Cardiac septum (tissue), 1 donor: Measurements from ENCODE around the gene CACNB4. TPM values are rescaled to one million over a fixed set of nuclear protein-coding genes. Genes with fewer than 3 reads are reported as not detected.
"Not testable (repeated sequence)": the region's sequence is repeated elsewhere in the genome, so short reads cannot be mapped to it uniquely, and the experiment has no call there.

Experiments used
- DNase-seq: peaks from one replicate; pipeline ENCODE4 v3.0.0-alpha.2; 2020; ENCODE audit warnings: low spot score
- intact Hi-C: fragments of 100-400 bp; cut with DNase I; formaldehyde crosslinking; loops from one replicate; pipeline ENCODE4 v1.14.0; 2022
- total RNA-seq: library from RNA; stranded (reverse); fragmentation: NEBNext Ultra II Directional; extraction: Animal tissue kit (Norgen Biotek cat#: 25700); gene quantifications from one replicate; pipeline ENCODE4 v1.2.1, GENCODE V29; 2021
- donor health status: DM: no; HTN: no; CAD: no.

The CACNB4 gene
- total RNA-seq, 1 donor from 2014 or later = 0.67 TPM

DNA sequence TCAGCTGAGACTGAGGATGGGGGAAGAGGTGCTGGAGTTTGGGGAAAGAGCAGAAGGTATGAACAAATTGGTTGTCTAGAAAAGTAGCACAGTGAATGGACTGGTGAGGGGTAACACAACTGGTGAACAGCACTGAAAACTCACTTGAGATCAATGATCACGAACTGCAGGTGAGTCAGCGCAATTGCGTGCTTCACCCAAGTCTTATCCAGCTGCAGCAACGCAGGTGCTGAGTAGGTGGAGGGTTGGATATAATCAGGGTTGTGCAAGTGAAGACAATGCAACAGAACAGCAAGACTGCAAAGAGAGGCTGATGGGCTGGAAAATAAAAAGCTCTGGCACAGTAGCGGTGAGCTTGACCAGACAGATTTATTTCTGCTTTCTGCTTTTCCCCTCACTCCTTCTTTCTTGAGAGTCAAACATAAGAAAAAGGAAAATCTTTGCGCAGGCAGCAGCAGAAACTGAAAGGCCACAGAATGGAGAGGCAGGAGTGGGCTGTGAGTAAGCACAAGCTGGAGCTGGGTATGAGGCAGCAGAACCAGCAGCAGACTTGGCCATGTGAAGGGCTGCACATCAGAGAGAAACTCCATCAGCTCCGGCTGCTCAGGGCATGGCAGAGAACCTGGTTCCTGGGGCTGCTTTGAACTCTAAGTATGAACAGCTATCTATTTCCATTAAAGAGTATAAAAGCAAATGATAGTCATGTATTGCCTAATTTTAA, 171.2 kb downstream of the CACNB4 start:
- intact Hi-C loops = no loop called here

DNA sequence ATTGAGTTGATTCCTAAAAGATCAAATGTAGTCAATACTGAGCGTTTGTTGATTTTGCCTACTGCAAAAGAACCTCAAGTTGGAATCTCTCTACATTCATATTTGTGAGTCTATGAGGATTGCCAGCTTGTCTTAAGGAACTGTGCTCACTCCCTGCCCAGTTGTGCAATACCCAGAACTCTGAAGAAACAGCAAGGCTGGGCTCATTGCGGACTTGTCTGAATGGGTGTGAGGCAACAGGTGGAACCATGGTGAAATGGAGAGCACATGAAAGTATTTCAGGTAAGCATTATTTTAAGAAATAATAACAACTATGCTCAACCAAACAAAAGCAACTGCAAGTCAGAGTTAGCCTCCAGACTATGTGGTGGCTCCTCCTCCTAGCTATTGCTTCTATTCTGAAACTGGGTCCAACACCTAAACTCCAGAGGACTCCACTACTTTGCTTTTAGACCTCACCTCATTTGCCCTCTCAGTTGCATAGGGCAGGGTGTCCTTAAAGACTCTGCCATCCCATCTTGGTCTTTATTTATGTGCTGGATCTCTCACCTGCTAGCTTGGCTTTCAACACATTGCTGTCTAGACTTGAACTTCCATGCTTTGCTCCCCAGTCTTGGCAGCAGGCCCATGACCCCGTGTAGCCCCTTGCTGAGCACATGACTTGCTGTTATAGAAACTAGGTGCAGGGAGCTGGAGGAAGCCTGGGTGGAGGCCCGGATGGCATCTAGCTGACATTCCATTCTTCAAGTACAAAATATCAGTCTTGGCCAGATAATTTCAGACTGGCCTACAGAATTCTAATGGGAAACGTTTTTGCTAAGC, 175.8 kb downstream of the CACNB4 start:
- DNase-seq = peak; percentile 90
- intact Hi-C loops = no loop called here

More for the DNA sequence above, 171.2 kb downstream of the CACNB4 start:
- no peak for DNase-seq

DNA sequence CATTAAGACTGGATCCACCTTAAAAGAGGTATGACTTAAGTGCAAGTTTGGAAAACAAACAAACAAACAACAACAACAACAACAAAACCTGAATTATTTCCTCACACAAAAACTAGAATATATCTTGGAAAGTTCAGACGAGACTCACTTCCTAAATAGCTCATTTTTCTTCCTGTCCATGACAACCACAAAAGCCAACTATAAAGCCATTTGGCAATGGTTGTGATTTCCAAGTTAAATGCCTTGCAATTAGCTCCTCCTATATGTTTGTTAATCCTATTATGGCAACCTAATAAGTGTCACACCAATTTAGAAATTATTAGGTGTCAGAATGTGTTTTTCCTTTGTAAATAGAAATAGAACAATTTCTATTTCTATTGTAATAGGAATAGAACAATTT, 179.1 kb downstream of the CACNB4 start:
- DNase-seq = no peak
- intact Hi-C loops = no loop called here

DNA sequence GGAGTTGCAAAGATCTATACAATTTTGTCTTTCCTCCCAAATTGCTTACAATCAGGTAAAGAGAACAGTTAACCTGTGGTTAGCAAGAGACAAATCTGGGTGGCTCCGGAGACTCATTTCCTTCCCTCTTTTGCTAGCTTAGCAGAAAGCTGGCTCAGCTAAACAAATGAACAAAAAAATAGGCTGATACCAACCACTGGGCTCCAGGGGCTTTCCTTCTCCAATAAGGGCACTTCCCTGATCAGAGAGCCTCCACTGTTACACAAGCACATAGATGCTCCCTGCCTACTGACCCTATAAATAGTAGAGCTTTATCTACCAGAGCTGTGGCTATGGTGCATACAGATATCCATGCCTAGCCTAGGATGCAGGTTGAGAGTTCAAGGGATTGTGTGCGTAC, 180.5 kb downstream of the CACNB4 start:
- intact Hi-C loops = no loop called here
- no peak for DNase-seq

DNA sequence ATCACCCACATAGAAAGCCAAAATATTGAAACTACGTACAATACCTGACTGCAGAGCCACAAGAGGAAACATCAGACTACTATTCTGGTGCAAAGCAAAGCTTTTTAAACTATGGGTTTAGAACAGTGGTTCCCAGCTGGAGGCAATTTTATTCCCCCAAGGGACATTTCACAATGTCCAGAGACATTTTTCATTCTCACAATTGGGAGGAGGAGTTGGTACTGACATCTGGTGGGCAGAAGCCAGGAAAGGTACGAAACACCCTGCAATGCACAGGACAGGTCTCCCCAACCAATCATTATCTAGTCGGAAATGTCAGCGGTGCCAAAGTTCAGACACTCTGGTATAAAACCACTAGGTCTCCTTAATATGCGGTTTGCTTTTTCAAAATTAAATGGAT, 182.2 kb downstream of the CACNB4 start:
- intact Hi-C loops = no loop called here
- no peak for DNase-seq

DNA sequence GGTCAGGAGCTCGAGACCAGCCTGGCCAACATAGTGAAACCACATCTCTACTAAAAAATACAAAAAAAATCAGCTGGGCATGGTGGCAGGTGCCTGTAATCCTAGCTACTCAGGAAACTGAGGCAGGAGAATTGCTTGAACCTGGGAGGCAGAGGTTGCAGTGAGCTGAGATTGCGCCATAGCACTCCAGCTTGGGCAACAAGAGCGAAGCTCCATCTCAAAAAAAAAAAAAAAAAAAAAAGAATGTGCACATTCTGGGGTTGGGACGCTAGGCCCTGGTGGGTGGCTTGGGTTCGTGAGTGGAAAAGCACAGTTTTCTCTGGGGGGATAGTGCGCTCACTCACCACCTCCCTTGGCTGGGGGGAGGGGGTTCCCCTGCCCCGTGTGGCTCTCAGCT, 183.2 kb downstream of the CACNB4 start:
- intact Hi-C loops, DNase-seq: not testable (repeated sequence)

DNA sequence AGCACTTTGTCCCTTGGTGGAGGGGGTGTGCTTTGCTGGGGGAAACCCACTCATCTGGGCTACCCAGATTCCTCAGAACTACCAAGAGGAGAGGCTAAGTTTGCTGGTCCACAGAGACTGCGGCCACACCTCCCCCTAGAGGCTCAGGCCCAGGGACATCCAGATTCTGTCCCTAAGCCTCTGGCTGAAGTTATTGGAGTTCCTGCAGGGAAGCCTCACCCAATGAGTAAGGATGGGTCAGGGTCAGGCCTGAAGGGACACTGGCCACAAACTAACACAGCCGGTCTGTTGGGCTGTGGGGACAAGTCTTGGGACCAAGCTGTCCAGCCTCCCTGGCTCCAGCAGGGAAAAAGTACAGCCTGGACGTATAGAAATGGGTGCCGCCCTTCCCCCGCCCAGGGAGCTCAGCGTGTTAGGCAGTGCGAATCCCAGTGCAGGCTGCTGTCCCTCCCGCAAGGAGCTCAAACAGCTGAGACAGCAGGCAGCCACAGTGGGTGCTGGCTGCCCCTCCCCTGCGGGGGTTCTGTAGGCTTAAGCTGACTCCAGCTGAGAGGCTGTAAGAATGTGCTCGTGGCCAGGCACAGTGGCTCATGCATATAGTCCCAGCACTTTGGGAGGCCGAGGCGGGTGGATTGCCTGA, 183.7 kb downstream of the CACNB4 start:
- DNase-seq = no peak
- intact Hi-C loops = no loop called here

DNA sequence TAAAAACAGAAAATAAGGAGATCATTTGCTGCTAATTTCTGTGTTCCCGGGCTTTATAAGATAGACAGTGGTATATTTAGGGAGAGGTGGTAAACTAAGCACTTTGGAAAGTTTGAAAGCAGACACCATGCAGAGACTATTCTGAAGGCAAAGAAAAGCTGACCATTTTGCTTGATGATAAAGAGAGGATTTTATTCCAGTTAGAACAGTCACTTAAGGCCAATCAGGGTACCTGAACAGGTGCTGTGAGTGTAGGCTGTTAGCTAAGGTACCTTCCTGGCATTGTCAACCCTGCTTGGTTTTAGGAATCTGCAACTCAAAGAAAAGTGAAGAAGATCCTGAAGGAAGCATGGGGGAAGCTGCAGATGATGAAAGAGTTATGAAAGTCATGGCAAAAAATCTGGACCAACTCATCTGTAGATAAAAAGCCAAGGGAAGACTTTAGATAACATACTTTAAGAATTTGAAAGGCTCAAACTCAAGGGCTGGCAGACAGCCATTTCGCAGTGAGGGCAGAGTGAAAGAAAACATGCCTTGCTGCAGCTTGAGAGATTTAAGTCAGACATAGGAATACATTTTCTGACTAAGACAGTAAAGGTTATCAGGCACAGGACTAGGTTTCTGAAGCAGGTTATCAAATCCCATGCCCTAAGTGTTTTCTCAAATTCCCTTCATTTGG, 190.5 kb downstream of the CACNB4 start:
- intact Hi-C loops = loop anchor here (5.0 kb wide), 1 partner anchor 66 kb away; no protein-coding TSS in a partner anchor

DNA sequence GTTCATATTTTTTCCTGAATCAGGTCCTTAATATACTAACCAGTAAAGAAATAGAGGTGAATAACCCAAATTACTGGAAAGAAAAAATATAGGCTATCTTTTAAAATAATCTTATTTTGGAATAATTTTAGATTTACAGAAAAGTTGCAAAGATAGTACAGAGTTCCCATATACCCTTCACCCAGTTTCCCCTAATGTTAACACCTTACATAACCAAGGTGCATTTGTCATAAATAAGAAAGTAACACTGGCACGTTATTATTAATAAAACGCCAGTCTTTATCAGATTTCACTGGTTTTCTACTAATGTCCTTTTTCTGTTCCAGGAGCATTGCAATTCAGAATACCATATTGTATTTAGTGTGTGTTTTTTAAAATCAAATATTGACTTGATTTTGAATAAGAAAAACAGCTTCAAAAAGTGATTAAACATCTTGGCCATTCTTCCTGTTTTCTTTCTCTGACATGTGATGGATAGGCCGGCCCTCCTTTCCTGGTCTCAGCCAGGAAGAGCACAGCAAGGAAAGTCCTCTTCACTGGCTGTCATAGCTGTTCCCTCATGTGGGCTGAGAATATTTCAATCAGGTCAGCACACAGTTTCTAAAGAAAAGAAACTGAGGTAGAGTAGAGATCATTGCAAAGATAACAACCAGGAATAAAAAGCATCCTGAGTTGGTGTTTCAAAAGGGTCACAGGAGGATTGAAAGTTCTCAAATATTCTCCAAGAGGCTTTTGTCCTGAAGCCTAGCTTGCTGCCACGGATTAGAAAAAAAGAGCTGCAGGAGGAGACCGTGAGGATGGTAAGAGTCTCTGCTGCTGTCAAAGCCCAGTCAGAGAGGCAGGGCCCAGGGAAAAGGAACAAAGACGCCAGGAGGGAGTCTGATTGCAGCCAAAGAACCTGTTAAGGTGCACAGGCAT, 191.3 kb downstream of the CACNB4 start:
- intact Hi-C loops = loop anchor here (5.0 kb wide), 1 partner anchor 65 kb away; no protein-coding TSS in a partner anchor
- no peak for DNase-seq

More for the DNA sequence above, 190.5 kb downstream of the CACNB4 start:
- no peak for DNase-seq

DNA sequence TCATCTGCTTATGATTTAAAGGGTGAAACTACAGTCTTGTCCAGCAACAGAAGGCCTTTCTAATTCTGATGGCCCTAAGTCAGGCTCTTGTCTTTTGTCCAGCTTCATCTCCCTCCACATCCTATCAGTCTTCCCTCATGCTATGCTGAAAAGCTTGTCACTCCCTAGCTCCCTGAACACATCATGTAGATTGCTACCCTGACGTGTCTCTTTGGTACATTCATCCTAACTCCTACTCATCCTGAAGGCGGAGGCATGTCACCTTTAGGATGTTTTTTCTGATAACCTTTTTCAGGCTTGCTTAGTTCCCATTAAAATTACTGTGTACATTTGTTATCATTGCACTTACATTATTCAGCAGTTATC, 192.2 kb downstream of the CACNB4 start:
- no peak for DNase-seq
- intact Hi-C loops = loop anchor here (5.0 kb wide), 1 partner anchor 64 kb away; no protein-coding TSS in a partner anchor

DNA sequence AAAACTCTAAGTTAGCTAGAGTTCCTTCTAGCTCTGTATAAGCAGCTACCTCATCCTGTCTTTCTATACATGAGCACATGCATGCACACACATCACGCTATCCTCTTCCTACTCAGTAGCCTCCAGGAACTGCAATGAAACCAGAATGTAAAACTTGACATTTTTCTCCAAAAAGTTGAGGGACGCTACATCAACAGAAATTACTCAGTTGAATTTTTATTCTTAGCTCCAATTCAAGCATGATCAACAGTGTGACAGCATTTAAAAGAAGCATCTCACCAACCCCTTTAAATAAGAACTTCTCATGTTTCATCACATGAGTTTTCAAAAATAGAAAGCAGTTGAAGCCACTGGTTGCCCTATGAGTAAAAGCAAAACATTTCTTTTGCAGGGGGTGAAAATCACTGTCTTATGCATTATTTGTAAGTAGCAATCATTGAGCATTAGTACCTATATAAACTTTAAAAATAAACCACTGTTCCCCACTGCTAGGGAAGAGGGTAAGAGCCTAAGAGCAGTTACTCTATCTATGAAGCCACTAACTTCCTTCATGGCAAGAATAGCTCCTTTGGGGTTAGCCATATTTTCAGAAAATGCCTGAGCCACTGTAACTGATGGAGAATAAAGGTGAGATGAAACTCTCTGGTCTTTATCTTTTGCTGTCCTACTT, 192.7 kb downstream of the CACNB4 start:
- intact Hi-C loops = loop anchor here (5.0 kb wide), 1 partner anchor 64 kb away; no protein-coding TSS in a partner anchor
- no peak for DNase-seq

DNA sequence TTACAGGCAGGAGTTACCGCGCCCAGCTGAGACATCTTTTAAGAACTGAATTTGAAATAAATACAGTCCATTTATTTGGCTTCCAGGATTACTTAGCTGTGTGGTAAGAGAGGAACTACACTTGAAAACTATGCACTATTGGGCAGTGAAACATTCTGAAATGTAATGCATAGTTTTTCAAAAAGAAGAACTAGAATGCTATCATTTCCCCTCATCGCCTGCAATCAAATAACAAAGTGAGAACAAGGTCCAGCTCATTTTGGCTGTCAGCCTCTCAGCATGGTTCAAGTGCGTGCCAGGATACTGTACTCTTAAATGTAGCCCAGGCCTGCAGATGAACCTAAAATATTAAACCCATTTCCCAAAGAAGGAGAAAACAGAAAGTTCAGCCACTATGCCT, 194.0 kb downstream of the CACNB4 start:
- intact Hi-C loops = loop anchor here (5.0 kb wide), 1 partner anchor 63 kb away; no protein-coding TSS in a partner anchor

DNA sequence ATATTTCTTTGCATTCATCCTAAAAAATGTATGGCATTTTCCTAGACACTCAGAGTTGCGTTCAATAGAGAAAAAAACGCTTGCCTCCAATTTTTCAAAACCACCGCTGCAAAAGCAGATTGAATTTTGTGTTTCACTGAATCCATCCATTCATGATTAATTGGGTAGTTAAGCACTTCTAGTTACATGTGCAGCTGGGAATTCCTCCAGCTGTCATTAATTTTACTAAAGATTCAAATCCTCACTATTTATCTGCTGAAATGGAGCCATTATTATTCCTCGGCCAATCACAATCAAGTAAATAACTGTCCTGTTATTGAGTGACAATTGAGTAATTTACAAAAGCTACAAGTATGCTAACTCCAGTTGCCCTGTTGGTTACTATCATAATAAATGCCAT, 194.8 kb downstream of the CACNB4 start:
- no peak for DNase-seq
- intact Hi-C loops = no loop called here

More for the DNA sequence above, 194.0 kb downstream of the CACNB4 start:
- DNase-seq = no peak

DNA sequence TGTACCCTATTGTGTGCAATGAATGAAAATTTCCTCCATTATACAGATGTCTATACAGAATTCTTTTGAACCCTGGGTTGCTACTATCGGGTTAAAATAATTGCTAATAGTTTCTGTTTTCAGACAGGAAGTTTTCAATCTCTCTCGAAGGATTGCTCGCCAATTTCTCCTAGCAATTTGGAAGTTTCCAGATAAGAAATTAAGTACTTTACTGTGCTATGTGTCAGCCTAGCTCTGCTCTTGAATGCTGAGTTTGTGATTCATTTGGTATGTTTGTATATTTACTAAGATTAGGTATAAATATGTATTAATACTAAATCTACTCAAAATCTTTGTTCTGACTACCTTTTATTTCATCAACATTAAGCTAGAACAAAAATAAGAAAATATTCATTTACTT, 196.0 kb downstream of the CACNB4 start:
- intact Hi-C loops = no loop called here

DNA sequence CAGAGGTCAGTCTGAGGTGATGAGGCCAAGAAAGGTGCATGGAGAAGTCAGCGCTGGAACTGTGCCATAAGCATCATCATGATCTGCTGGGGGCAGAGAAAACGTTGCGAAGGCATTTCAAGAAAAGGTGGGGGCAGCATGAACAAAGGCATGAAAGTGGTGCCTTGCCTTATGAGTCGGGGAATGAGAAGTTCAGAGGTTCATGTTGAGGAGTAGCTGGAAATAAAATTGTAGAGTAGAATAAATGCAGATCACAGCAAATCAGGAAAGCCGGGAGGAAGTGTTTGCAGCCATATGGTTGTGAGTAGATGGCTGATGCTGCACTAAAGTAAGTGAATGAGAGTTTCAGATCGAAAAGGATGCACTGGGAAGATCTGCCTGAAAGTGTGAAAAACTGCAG, 198.5 kb downstream of the CACNB4 start:
- intact Hi-C loops = no loop called here
- no peak for DNase-seq

More for the DNA sequence above, 196.0 kb downstream of the CACNB4 start:
- DNase-seq = no peak

DNA sequence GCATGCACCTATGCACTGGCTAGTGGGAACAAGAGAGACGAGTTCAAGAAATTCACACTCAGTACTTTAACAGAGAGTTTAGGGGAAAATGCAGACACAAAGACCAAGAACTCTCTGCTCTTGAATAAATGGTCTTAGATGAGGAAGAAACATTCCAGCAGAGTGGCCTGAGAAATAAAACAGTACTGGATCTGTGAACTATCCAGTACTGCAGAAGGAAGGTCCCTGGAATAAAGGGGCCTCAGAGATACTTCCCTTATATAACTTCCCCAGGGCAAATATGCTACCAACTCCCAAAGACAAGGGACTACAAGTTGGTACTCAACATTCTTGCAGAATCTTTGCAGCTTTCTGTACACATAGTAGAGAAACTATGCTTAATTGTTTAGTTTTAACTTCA, 199.7 kb downstream of the CACNB4 start:
- intact Hi-C loops = no loop called here
- DNase-seq = no peak

DNA sequence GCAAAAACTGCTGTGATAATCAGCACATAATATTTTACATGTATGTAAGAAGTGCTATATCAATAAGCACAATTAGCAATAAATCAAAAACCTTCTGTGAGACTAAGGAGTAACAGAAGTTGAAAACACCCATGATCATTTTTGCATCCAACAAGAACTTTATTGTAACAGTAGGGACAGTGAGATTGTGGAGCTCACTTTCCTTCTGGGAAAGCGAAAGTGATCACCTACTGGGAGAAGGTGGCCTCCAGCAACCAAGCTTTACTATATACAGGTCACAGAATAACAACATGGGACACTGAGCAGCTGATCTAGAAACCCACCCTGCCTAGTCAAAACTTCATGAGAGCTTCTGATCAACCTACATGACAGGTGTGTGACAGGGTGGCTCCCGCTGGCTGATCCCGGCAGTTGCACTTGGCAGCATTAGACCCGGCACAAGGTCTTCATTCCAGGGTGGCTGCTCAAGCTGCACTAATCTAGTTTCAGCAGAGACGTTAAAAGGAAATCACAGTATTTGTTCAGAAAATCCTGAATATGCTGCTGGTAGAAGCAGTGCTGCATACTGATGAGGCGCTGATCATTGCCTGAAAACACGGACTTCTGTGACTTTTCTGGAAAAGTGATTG, 207.2 kb downstream of the CACNB4 start:
- intact Hi-C loops = no loop called here
- no peak for DNase-seq

DNA sequence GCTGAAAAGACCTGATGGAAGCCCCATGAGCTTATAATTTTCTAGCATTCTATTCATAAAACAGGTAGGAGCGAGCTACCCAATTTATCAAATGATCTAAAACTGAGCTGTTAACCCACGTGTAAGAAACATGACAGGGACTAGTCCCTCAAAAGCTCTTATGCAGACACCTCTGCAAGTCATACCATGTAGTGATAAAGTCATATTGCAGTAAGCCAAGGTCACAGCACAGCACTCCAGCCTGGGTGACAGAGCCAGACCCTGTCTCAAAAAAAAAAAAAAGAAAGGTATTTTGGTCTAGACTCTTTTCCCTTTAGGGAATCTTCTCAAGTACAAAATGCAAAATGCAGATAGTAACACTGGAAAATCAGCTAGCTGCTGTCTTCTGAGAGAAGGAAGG, 211.7 kb downstream of the CACNB4 start:
- intact Hi-C loops = no loop called here
- no peak for DNase-seq
